Measurements from ENCODE around the gene XRCC6. TPM values are rescaled to one million over a fixed set of nuclear protein-coding genes. Genes with fewer than 3 reads are reported as not detected.
"Not testable (repeated sequence)": the region's sequence is repeated elsewhere in the genome, so short reads cannot be mapped to it uniquely, and the experiment has no call there.

XRCC6 gene
- total RNA-seq, 2 donors from 2014 or later: 203 to 312 TPM

DNA sequence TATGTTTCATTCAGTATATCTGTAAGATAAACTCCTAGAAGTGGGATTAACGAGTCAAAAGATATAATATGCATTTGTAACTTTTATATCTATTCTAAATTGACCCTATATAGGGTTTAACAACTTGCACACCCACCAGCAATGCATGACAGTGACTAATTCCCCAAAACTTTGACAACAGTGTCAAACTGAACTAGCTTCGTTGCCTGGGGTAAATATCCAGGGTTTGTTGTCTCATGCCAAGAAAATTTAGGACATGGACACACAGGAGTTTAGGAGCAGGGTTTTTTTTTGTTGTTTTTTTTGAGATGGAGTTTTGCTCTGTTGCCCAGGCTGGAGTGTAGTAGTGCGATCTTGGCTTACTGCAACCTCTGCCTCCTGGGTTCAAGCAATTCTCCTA lies 62.5 kb downstream of the XRCC6 start:
- intact Hi-C loops (cut with DNase I): no loop called here
- H3K4me3 ChIP-seq: no peak overlapping the region
- H3K36me3 ChIP-seq: peaks cover 9% of the 10 kb centered on the region
- H3K9ac ChIP-seq (ENCODE audit: low read depth in 2 of 2, low read length in 2 of 2): no peak overlapping the region
- DNase-seq: no peak
- TF ChIP-seq, protein P1, sequence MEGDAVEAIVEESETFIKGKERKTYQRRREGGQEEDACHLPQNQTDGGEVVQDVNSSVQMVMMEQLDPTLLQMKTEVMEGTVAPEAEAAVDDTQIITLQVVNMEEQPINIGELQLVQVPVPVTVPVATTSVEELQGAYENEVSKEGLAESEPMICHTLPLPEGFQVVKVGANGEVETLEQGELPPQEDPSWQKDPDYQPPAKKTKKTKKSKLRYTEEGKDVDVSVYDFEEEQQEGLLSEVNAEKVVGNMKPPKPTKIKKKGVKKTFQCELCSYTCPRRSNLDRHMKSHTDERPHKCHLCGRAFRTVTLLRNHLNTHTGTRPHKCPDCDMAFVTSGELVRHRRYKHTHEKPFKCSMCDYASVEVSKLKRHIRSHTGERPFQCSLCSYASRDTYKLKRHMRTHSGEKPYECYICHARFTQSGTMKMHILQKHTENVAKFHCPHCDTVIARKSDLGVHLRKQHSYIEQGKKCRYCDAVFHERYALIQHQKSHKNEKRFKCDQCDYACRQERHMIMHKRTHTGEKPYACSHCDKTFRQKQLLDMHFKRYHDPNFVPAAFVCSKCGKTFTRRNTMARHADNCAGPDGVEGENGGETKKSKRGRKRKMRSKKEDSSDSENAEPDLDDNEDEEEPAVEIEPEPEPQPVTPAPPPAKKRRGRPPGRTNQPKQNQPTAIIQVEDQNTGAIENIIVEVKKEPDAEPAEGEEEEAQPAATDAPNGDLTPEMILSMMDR (IDR thresholded peaks at IDR 0.05): no peak
- H3K4me1 ChIP-seq: peaks cover 5% of the 10 kb centered on the region
- no peaks in the 10 kb centered on the region for H3K9me3 ChIP-seq
- H3K27me3 ChIP-seq: no peaks in the 10 kb centered on the region
- H3K27ac ChIP-seq: no peak overlapping the region

DNA sequence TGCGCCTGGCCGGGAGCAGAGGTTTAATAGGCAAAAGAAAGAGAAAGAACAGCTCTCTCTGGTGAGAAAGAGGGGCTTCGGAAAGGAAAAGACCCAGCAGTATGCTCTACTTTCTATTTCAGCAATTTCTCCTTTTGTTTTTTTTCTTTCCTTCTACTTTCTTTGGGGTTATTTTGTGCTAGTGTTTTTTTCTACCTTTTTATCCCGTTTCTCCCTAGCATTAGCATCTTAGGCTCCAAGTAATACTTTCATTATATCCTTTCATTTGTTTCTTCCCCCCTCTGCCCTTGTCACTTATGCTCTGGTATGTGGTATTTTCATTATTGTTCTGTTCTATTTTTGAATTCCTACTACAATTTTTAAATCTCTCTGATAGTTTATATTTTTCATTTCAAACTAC lies 63.1 kb downstream of the XRCC6 start:
- H3K27ac ChIP-seq: no peak overlapping the region
- H3K4me1 ChIP-seq: peaks cover 5% of the 10 kb centered on the region
- H3K36me3 ChIP-seq: peaks cover 9% of the 10 kb centered on the region
- H3K9me3 ChIP-seq: no peaks in the 10 kb centered on the region
- no peaks in the 10 kb centered on the region for H3K27me3 ChIP-seq
- intact Hi-C loops (cut with DNase I): no loop called here
- H3K4me3 ChIP-seq: no peak overlapping the region
- H3K9ac ChIP-seq (ENCODE audit: low read depth in 2 of 2, low read length in 2 of 2): no peak overlapping the region
- TF ChIP-seq, protein P1 (IDR thresholded peaks at IDR 0.05): no peak
- DNase-seq: no peak

- H3K9ac ChIP-seq (ENCODE audit: low read depth in 2 of 2, low read length in 2 of 2); H3K27ac ChIP-seq: not testable (repeated sequence)
These were observed 65.8 kb downstream of the XRCC6 start for GRCh38 chr22:41686890-41687289.

DNA sequence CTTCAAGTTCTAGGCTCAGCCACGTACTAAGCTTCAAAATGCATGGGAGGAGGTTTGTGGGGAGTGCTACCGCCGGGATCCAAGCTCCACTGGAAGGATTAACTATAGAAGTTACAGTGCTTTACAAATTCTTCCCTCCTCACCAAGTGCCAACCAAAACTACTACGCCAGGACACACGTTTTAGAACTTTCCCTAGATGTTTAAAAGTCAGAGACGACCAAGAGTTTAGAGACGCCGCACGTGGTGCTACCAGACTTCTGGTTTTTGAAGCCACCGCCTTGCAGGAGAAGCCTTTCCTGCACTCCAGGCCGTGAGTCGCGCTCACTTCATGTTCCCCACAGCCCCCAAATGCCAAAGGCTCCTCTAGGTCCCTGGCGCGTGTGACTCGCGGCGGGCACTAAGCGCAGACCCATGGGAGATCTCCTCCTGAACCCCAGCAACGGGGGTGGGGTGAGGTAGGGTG lies 66.8 kb downstream of the XRCC6 start:
- intact Hi-C loops (cut with DNase I): no loop called here
- Histone ChIP-seq H3K27me3 (no peaks in the 10 kb centered on the region), H3K36me3 (no peaks in the 10 kb centered on the region), H3K9me3 (no peaks in the 10 kb centered on the region), H3K4me3 (peak overlapping the region; percentile 80), H3K27ac (peak overlapping the region; percentile 97), H3K9ac (ENCODE audit: low read depth in 2 of 2, low read length in 2 of 2) (peak overlapping the region; percentile 70 to 97), H3K4me1 (peaks cover 5% of the 10 kb centered on the region)
- no peak for DNase-seq
- TF ChIP-seq, protein P1 (IDR thresholded peaks at IDR 0.05): no peak

More at GRCh38 chr22:41686890-41687289, 65.8 kb downstream of the XRCC6 start:
- H3K4me1 ChIP-seq; intact Hi-C loops (cut with DNase I); H3K9me3 ChIP-seq; H3K36me3 ChIP-seq; H3K4me3 ChIP-seq; H3K27me3 ChIP-seq; DNase-seq: not testable (repeated sequence)

GRCh38 chr22:41688365-41689211 lies 67.5 kb downstream of the XRCC6 start, which contains the start of gene SNU13:
TSS of gene SNU13 (minus strand) at chr22:41688867. CDS start at chr22:41688796, 71 bp downstream.
- Histone ChIP-seq H3K27ac (peak within 1 kb of the TSS; percentile 97), H3K4me1 (peaks cover 5% of the 10 kb centered on the region), H3K36me3 (no peaks in the 10 kb centered on the region), H3K4me3 (peak within 1 kb of the TSS; percentile 80), H3K27me3 (no peaks in the 10 kb centered on the region), H3K9me3 (no peaks in the 10 kb centered on the region), H3K9ac (ENCODE audit: low read depth in 2 of 2, low read length in 2 of 2) (peak within 1 kb of the TSS; percentile 91 to 97)
- DNase-seq: peak; percentile 95
- TF ChIP-seq, protein P1 (IDR thresholded peaks at IDR 0.05): no peak
- intact Hi-C loops (cut with DNase I): no loop called here

DNA sequence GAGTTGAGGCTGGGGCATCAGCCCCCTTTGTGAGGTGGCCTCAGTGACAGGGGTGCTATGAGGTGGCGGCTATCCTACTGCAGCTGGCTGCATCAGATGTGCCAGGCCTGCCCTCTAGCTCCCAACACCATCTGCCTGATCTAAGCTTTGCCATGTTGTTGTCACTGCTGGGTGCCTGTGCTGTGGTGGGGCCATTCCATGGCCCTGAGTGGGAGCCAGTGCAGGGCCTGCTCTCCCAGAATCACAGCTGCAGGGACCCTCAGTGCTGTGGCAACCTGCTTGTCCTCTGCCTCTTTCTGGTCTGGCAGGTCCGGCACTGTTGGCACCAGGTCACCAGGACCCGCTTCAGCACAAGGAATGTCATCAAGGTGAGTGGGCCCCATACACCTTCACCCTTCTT lies 69.4 kb downstream of the XRCC6 start:
- Histone ChIP-seq H3K27me3 (no peaks in the 10 kb centered on the region), H3K27ac (no peak overlapping the region), H3K4me3 (no peak overlapping the region), H3K4me1 (peaks cover 5% of the 10 kb centered on the region), H3K36me3 (no peaks in the 10 kb centered on the region), H3K9ac (ENCODE audit: low read depth in 2 of 2, low read length in 2 of 2) (no peak overlapping the region), H3K9me3 (no peaks in the 10 kb centered on the region)
- intact Hi-C loops (cut with DNase I): no loop called here
- TF ChIP-seq, protein P1 (IDR thresholded peaks at IDR 0.05): no peak
- no peak for DNase-seq

Data from colonic mucosa (tissue), 4 donors.